Memory B cell (primary cell): ENCODE data around the gene ATP11A.

Source experiments
- ATAC-seq: fragments of 150-1000 bp; cut with Tn5 transposase; 2 replicates; pipeline ENCODE4 v1.10.0; 2021; ENCODE audit warnings: low read depth, mild to moderate bottlenecking, moderate library complexity
- DNase-seq, 2 donors: peaks; one replicate each; pipeline ENCODE4 v3.0.0; 2022; ENCODE audit warnings: low spot score in 2 of 2
- H3K27ac Mint-ChIP-seq: one replicate; pipeline ENCODE4 v1.8.0; 2022; ENCODE audit warnings: mild to moderate bottlenecking, moderate library complexity, mixed read lengths
- H3K27me3 Mint-ChIP-seq: one replicate; pipeline ENCODE4 v1.8.0; 2022; ENCODE audit warnings: mixed read lengths
- H3K36me3 Mint-ChIP-seq: one replicate; pipeline ENCODE4 v1.8.0; 2022; ENCODE audit warnings: mild to moderate bottlenecking, mixed read lengths
- H3K4me1 Mint-ChIP-seq: one replicate; pipeline ENCODE4 v1.8.0; 2022; ENCODE audit warnings: mixed read lengths
- H3K4me3 Mint-ChIP-seq: one replicate; pipeline ENCODE4 v1.8.0; 2022; ENCODE audit warnings: mild to moderate bottlenecking, moderate library complexity, mixed read lengths
- H3K9me3 Mint-ChIP-seq: one replicate; pipeline ENCODE4 v1.8.0; 2022; ENCODE audit warnings: mixed read lengths

The ATP11A gene

GRCh38 chr13:112715210-112715609 is 25.4 kb downstream of the ATP11A start:
- Mint-ChIP-seq H3K4me1 (peaks cover 14% of the 10 kb centered on the region), H3K36me3 (peaks cover 13% of the 10 kb centered on the region), H3K4me3 (no peak overlapping the region), H3K27me3 (no peaks in the 10 kb centered on the region), H3K27ac (no peak overlapping the region), H3K9me3 (no peaks in the 10 kb centered on the region)
- DNase-seq: no peak
- no peak for ATAC-seq

DNA sequence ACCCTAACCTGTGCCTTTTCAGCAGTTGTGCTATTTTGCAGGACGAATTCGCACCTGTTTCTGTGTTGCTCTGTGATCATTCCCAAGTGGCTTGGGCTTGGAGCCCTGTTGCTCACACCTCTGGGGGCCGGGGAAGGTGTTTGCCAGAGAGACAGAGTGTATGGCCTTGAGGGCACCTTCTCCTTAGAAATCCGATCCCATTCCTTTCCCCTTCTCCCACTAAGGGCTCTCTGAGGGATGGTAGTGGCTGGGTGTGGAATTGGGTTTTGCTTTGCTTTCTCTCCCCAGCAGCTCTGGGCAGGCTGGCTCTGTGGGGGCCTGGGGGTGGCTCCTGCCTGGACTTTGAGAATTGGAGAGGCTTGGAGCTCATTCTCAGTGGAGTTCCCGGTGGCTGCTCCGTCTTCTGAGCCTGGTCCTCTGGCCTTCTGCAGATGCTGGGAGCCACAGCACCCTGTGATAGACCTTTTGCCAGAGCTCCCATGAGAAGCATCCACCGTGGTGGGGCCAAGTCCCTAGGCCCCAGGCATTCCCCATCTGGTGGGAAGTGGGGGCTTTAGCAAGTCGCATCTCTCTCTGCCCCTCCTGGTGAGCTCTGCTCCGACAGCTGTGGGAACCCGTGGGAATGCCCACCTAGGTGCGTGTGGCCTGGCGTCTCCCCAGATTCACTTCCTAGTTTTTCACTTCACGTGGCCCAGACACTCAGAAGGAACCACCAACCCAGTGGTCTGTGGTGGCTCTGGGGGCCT is 26.1 kb downstream of the ATP11A start:
- Mint-ChIP-seq H3K9me3 (no peaks in the 10 kb centered on the region), H3K4me1 (peaks cover 14% of the 10 kb centered on the region), H3K4me3 (no peak overlapping the region), H3K27ac (no peak overlapping the region), H3K27me3 (no peaks in the 10 kb centered on the region), H3K36me3 (peaks cover 13% of the 10 kb centered on the region)
- DNase-seq (no peak), ATAC-seq (no peak)

DNA sequence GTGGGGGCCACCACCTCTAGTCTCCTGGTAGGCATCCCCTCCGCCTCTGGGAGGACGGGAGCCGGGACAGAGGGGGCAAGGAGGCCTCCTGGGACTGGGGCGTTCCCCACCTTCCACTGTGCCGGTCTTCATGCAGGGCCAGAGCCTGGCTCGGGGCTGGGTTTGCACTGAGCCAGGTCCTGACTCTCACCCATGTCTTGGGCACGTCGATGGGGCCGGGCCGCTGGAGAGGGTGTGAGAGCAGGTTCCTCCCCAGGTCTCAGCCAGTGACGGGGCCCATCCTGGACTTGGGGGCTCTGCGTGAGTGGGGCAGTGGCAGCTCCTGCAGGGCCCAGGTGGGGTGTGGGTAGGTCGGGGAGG is 26.6 kb downstream of the ATP11A start:
- peaks cover 14% of the 10 kb centered on the region for H3K4me1 Mint-ChIP-seq
- no peak overlapping the region for H3K27ac Mint-ChIP-seq
- H3K4me3 Mint-ChIP-seq: no peak overlapping the region
- ATAC-seq (no peak), DNase-seq (no peak)
- no peaks in the 10 kb centered on the region for H3K9me3 Mint-ChIP-seq
- H3K36me3 Mint-ChIP-seq: peaks cover 13% of the 10 kb centered on the region
- no peaks in the 10 kb centered on the region for H3K27me3 Mint-ChIP-seq

- ATAC-seq: no peak
- no peak overlapping the region for H3K27ac Mint-ChIP-seq
- no peak overlapping the region for H3K4me3 Mint-ChIP-seq
Measured at GRCh38 chr13:112716841-112717520, 27.1 kb downstream of the ATP11A start.

GRCh38 chr13:112718318-112718717 is 28.5 kb downstream of the ATP11A start:
- no peak overlapping the region for H3K27ac Mint-ChIP-seq
- H3K4me1 Mint-ChIP-seq: peaks cover 14% of the 10 kb centered on the region
- ATAC-seq (no peak), DNase-seq (no peak)
- H3K36me3 Mint-ChIP-seq: peaks cover 13% of the 10 kb centered on the region
- no peaks in the 10 kb centered on the region for H3K9me3 Mint-ChIP-seq
- no peaks in the 10 kb centered on the region for H3K27me3 Mint-ChIP-seq
- no peak overlapping the region for H3K4me3 Mint-ChIP-seq

More at GRCh38 chr13:112716841-112717520, 27.1 kb downstream of the ATP11A start:
- H3K9me3 Mint-ChIP-seq: no peaks in the 10 kb centered on the region
- H3K27me3 Mint-ChIP-seq: no peaks in the 10 kb centered on the region
- peaks cover 16% of the 10 kb centered on the region for H3K4me1 Mint-ChIP-seq
- no peak for DNase-seq
- peaks cover 13% of the 10 kb centered on the region for H3K36me3 Mint-ChIP-seq

DNA sequence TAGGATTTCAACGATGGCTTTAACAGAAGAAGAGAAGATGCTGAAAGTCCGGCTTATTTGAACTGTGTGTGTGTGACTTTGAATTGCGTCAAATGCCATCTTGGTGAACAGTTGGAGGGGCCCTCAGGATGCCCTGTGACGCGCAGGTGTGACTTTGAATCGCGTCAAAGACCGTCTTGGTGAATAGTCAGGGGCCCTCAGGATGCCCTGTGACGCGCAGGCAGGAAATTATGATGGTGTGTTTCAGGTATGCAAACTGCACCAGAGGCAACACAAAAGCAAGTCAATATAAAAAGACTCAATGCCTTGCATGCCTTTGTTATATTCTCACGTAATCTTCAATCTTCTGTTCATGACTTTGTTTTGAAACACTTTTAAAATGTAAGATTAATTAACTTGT is 29.2 kb downstream of the ATP11A start:
- Mint-ChIP-seq H3K27me3 (no peaks in the 10 kb centered on the region), H3K4me1 (peaks cover 14% of the 10 kb centered on the region), H3K36me3 (peaks cover 13% of the 10 kb centered on the region), H3K9me3 (no peaks in the 10 kb centered on the region), H3K4me3 (no peak overlapping the region), H3K27ac (no peak overlapping the region)
- no peak for DNase-seq
- no peak for ATAC-seq

DNA sequence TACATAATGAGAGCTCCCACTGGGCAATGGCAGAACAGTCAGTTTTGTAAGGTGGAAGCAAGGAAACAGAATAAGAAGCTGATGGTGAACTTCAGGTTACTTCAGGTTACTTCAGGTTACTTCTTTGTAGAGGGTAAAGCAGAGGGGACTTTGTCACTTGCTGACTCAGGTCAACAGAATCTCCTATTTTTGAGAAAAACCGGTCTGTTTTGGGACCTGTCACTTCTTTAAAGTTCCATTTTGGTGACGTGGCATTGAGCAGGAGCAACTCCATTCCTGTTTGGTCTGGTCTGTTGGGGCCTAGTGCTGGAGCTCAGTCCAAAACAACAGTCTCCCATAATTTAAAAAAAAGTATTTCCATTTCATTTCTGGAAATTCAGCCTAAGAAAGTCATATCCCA is 29.7 kb downstream of the ATP11A start:
- no peak overlapping the region for H3K27ac Mint-ChIP-seq
- no peaks in the 10 kb centered on the region for H3K27me3 Mint-ChIP-seq
- H3K36me3 Mint-ChIP-seq: peaks cover 11% of the 10 kb centered on the region
- H3K4me3 Mint-ChIP-seq: no peak overlapping the region
- no peaks in the 10 kb centered on the region for H3K9me3 Mint-ChIP-seq
- H3K4me1 Mint-ChIP-seq: peaks cover 13% of the 10 kb centered on the region
- ATAC-seq: no peak
- no peak for DNase-seq

GRCh38 chr13:112720251-112720650 is 30.4 kb downstream of the ATP11A start:
- H3K9me3 Mint-ChIP-seq: no peaks in the 10 kb centered on the region
- peaks cover 10% of the 10 kb centered on the region for H3K36me3 Mint-ChIP-seq
- no peak for DNase-seq
- no peak overlapping the region for H3K27ac Mint-ChIP-seq
- H3K4me3 Mint-ChIP-seq: no peak overlapping the region
- no peak for ATAC-seq
- H3K4me1 Mint-ChIP-seq: peaks cover 13% of the 10 kb centered on the region
- no peaks in the 10 kb centered on the region for H3K27me3 Mint-ChIP-seq

DNA sequence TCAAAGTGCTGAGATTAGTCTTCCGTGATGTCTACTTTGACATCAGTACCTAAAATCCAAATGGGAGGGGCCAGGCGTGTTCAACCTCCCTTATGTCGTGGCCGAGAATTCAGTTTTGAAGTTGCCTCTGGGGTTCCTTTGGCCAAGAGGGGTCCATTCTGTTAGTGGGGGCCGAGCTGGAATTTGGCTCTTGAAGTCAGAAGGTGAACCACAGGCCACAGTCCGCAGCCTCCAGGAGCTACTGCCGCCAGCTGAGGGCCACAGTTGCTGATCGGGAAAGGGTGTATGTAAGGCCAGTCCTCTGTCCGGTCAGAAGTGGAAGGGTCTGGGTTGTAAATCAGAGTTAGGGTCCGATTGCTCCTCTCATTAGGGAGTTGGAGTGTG is 31.0 kb downstream of the ATP11A start:
- H3K9me3 Mint-ChIP-seq: no peaks in the 10 kb centered on the region
- no peak for ATAC-seq
- H3K36me3 Mint-ChIP-seq: peaks cover 7% of the 10 kb centered on the region
- DNase-seq: no peak
- H3K4me3 Mint-ChIP-seq: no peak overlapping the region
- peaks cover 13% of the 10 kb centered on the region for H3K4me1 Mint-ChIP-seq
- no peak overlapping the region for H3K27ac Mint-ChIP-seq
- no peaks in the 10 kb centered on the region for H3K27me3 Mint-ChIP-seq

DNA sequence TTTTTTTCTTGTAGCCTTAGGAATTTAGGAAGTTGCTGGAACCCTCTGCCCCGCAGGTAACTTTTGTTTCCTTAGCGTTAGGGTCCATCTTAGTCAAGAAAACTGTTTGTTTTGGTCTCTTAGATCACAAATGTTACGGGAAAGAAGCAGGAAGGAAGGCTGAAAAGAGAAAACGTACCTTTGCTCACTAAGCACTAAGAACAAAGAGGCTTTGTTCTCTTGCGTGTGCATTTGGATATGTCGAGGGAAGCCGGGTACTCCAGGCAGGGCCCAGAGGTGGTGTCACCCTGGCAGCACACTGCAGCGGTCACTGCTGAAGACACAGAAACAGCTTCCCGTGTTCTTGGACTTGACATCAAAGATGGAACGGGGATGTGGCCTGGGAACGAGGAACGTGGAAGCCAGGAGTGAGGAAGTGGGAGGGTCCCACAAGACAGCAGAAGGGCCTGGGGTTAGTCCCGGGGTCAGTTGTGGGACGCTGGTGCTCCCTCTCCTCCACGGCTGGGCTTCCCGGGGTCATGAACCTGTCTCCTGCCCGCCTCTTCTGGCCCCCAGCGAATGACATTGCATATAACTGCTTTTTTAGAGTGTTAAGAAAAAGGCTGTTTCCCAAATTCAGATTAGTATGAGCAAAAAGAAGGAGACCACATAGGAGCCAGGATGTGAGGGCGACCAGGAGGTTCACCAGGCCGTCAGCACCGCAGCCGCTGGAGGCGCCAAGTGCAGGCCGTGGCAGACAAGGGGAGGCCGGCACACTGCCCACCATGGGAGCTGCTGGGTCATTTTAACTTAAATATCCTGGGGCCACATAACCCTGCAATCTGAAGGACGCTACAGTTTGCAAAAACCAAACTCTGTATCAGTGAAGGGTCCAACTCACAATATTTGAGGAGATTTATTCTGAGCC is 31.6 kb downstream of the ATP11A start:
- Mint-ChIP-seq H3K9me3 (no peaks in the 10 kb centered on the region), H3K4me3 (no peak overlapping the region), H3K27ac (no peak overlapping the region), H3K4me1 (peaks cover 17% of the 10 kb centered on the region), H3K36me3 (peaks cover 7% of the 10 kb centered on the region), H3K27me3 (no peaks in the 10 kb centered on the region)
- DNase-seq: no peak
- no peak for ATAC-seq

DNA sequence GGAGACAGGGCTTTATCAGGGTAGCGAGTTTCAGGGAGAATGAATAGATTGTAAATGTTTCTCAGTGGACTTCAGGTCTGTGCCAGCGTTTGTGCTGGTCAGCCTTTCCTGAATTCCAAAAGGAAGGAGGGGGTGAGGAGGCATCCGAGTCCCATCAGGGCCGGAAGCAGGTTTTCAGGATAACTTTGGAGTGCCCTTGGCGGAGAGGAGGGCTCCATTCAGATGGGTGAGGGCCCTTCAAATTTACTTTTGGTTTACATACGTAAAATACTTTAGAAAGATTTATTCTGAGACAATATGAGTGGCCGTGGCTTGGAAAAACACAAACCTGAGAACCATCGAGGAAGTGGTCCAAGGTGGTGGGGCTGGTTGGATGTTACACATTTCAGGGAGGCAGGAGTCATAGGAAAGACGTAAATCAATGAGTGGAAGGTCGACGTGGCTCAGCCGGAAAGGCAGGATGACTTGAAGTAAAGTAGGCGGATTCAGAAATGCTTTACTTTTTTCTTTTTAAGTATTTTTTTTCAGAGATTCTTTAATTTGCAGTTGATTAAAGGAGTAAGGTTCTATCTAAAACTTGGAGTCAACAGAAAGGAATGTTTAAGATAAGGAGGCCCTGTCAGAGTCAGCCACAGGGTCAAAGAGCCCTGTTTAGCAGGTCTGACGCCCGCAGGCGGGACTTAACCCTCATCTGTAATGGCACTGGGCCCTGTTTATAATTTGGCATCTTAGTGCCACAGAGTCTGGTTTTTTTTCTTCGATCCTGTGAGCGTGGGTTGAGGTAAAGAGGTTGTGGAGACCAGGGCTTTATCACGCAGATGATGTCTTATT is 32.8 kb downstream of the ATP11A start:
- Mint-ChIP-seq H3K4me1 (peaks cover 17% of the 10 kb centered on the region), H3K36me3 (peaks cover 5% of the 10 kb centered on the region), H3K27ac (no peak overlapping the region), H3K4me3 (no peak overlapping the region), H3K9me3 (no peaks in the 10 kb centered on the region), H3K27me3 (no peaks in the 10 kb centered on the region)
- no peak for ATAC-seq
- DNase-seq: no peak

GRCh38 chr13:112723771-112724170 is 33.9 kb downstream of the ATP11A start:
- Mint-ChIP-seq H3K9me3 (no peaks in the 10 kb centered on the region), H3K36me3 (peaks cover 5% of the 10 kb centered on the region), H3K27me3 (no peaks in the 10 kb centered on the region), H3K4me3 (no peak overlapping the region), H3K27ac (no peak overlapping the region), H3K4me1 (peaks cover 17% of the 10 kb centered on the region)
- DNase-seq (no peak), ATAC-seq (no peak)

- H3K36me3 Mint-ChIP-seq: peaks cover 4% of the 10 kb centered on the region
- no peaks in the 10 kb centered on the region for H3K27me3 Mint-ChIP-seq
- no peak for DNase-seq
- no peak for ATAC-seq
- no peak overlapping the region for H3K27ac Mint-ChIP-seq
- no peak overlapping the region for H3K4me3 Mint-ChIP-seq
- peaks cover 17% of the 10 kb centered on the region for H3K4me1 Mint-ChIP-seq
- no peaks in the 10 kb centered on the region for H3K9me3 Mint-ChIP-seq
Measured at GRCh38 chr13:112724788-112725345, 35.0 kb downstream of the ATP11A start.
